Activated CD4-positive, alpha-beta T cell treated with anti-CD3 and anti-CD28 coated beads for 4 hours (primary cell): ENCODE results near the gene SRXN1.
"Not testable (repeated sequence)": the region's sequence is repeated elsewhere in the genome, so short reads cannot be mapped to it uniquely, and the experiment has no call there.

Experiments used
- DNase-seq, 2 donors: peaks; one replicate each; pipeline ENCODE4 v3.0.0-alpha.2; 2020

Gene SRXN1

GRCh38 chr20:653590-654416, 803 bp upstream of the SRXN1 start:
- no peak for DNase-seq

GRCh38 chr20:652615-653109, 338 bp downstream of the SRXN1 start:
- peak in 1 of 2 donors; percentile 4 for DNase-seq

- no peak for DNase-seq
These were observed 1.0 kb downstream of the SRXN1 start for GRCh38 chr20:651713-652614.

DNA sequence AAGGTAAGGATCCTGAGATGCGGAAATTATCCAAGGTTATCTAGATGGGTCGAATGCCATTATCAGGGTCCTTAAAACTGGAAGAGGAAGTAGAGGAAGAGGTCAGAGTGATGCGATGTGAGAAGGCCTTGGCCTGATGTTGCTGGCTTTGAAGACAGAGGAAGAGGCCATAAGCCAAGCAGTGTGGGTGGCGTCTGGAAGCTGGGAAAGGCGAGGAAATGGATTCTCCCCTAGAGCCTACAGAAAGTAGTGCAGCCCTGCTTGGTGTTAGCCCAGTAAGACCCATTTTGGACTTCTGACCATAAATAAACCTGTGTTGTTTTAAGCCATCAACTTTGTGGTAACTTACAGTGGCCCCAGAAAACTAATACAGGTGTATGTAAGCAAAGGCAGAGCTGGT, 2.0 kb downstream of the SRXN1 start:
- DNase-seq, result no peak

GRCh38 chr20:650281-650680, 2.7 kb downstream of the SRXN1 start:
- no peak for DNase-seq

- no peak for DNase-seq
These were observed 5.5 kb downstream of the SRXN1 start for GRCh38 chr20:647479-648019.

- no peak for DNase-seq
These were observed 6.1 kb downstream of the SRXN1 start for GRCh38 chr20:646868-647233.

DNA sequence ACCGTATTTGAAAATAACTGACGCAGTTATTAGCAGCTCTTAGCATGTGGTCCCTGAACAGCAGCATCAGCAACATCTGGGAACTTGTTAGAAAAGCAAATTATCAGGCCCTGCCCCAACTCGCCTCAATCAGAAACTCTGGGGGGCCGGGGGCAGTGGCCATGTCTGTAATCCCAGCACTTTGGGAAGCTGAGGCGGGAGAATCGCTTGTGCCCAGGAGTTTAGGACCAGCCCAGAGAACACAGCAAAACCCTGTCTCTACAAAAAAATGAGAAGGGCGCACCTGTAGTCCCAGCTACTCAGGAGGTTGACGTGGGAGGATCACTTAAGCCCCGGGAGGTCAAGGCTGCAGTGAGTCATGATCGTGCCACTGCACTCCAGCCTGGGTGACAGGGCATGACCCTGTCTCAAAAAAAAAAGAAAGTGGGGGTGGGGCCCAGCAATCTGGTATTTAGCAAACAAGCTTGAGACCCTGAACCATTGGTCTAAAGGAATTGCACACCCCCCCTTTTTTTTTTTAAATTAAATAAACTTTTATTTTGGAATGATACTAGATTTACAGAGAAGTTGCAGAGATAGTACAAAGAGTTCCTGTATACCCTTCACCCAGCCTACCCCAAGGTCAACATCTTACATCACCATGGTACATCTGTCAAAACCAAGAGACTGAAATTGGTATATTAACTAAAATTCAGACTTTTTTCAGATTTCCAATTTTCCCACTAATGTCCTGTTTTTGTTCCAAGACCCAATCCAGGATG, 6.7 kb downstream of the SRXN1 start:
- no peak for DNase-seq

GRCh38 chr20:645318-646106, 7.5 kb downstream of the SRXN1 start:
- DNase-seq, result peak; percentile 40 to 56

- DNase-seq, result no peak
These were observed 8.2 kb downstream of the SRXN1 start for GRCh38 chr20:644692-645317.

GRCh38 chr20:642398-643174, 10.4 kb downstream of the SRXN1 start:
- DNase-seq, result no peak

DNA sequence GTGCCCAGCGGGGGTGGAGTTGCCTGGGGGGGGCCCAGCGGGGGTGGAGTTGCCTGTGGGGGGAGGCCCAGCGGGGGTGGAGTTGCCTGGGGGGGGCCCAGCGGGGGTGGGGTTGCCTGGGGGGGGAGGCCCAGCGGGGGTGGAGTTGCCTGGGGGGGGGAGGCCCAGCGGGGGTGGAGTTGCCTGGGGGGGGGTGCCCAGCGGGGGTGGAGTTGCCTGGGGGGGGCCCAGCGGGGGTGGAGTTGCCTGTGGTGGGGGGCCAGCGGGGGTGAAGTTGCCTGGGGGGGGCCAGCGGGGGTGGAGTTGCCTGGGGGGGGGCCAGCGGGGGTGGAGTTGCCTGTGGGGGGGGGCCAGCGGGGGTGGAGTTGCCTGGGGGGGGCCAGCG, 11.0 kb downstream of the SRXN1 start:
- DNase-seq, result not testable (repeated sequence)

GRCh38 chr20:641516-641875, 11.5 kb downstream of the SRXN1 start:
- no peak for DNase-seq

DNA sequence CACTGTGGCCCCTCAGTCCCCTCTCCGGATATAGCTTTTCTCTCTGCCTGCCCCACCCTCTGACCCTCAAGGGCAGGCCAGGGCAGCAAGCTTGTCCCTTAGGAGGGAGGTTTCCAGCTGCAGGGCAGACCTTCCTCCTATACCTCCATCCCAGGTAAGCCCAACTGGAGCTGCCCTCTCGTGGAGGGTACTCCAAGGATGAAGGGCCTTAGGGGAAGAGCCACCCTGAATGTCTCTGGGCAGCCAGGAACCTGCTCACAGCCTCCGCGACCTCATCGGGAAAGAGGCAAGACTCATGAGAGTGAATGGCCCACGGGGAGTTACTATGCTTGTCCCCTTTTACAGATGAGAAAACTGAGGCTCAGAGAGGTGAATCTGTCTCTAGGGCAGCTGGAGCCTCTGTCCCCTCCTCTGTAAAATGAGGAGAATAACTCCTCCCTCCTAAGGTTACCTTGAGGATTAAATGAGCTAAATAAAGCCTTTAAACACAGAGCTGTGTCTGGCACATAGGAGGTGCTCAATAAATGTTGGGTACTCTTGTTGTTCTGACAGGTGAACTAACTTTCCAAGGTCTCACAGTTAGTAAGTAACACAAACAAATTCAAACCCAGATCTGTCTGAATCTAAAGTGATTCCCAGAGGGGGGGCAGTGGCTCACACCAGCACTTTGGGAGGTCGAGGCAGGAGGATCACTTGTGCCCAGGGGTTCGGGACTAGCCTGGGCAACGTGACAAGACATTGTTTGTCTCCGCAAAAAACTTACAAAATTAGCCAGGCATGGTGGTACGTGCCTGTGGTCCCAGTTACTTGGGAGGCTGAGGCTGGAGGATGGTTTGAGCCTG, 12.1 kb downstream of the SRXN1 start:
- no peak for DNase-seq

GRCh38 chr20:638579-638978, 14.4 kb downstream of the SRXN1 start:
- no peak for DNase-seq

GRCh38 chr20:637559-637958, 15.4 kb downstream of the SRXN1 start:
- no peak for DNase-seq

- DNase-seq, result no peak
These were observed 17.1 kb downstream of the SRXN1 start for GRCh38 chr20:635893-636338.

DNA sequence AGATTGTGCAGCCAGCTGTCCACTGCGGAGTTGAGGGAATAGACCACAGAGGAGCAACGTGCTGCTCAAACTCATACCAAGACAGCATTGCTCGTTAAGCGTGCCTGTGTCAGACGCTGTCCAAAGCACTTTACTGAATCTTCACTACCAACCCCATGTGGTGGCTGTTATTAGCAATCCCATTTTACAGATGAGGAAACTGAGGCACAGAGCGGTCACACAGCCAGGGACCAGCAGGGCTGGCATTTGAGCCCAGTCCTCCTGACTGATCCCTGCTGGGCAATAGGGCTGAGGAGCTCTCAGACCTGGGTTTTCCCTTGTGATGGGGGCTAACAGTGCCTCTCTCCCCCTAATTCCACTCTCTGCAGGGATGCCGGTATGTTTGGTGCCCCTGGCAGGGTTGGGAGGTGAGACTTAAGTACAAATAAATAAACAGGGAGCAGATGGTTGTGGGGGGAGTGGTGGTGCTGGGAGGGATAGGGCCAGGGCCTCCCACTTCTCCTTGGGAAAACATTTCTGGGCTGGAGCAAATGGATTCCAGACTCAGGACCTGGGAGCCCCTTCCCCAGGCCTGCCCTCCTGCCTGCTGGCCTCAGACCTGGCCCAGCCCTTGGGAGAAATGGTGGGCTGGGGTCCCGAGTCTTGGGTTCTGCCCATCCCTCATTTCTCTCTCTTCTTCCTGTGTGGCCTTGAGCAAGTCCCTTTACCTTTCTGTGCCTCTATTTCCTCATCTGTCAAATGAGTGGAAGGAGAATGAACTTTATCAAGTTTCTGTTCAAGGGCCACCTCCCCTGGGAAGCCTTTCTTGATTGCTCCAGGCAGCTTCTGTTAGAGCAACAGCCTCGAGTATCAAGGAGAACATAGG, 17.7 kb downstream of the SRXN1 start:
- no peak for DNase-seq
